Testis (tissue), 2 donors: ENCODE results near the gene GABRR1.

Source experiments
- POLR2A ChIP-seq: fragments of 450-650 bp; IDR thresholded peaks from one replicate; pipeline ENCODE4 v1.6.1; 2017; ENCODE audit warnings: antibody characterized with exemption, mild to moderate bottlenecking, moderate library complexity
- TF ChIP-seq, protein P1 (sequence below), 3 experiments: fragments of 450-650 bp in 2 of 3; fragments of 200-600 bp in 1 of 3; sonication (generic) in 1 of 3; IDR thresholded peaks; one replicate each; pipeline ENCODE4 v1.5.1; 2016 to 2019; ENCODE audit warnings: antibody characterized with exemption in 3 of 3, mild to moderate bottlenecking in 2 of 3, moderate library complexity in 1 of 3

GRCh38 chr6:89254569-89254968, 37.4 kb upstream of the GABRR1 start:
- TF ChIP-seq, protein P1, sequence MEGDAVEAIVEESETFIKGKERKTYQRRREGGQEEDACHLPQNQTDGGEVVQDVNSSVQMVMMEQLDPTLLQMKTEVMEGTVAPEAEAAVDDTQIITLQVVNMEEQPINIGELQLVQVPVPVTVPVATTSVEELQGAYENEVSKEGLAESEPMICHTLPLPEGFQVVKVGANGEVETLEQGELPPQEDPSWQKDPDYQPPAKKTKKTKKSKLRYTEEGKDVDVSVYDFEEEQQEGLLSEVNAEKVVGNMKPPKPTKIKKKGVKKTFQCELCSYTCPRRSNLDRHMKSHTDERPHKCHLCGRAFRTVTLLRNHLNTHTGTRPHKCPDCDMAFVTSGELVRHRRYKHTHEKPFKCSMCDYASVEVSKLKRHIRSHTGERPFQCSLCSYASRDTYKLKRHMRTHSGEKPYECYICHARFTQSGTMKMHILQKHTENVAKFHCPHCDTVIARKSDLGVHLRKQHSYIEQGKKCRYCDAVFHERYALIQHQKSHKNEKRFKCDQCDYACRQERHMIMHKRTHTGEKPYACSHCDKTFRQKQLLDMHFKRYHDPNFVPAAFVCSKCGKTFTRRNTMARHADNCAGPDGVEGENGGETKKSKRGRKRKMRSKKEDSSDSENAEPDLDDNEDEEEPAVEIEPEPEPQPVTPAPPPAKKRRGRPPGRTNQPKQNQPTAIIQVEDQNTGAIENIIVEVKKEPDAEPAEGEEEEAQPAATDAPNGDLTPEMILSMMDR (IDR thresholded peaks at IDR 0.05) = no peak
- no peak for TF ChIP-seq POLR2A
